MCF 10A (cell line): ENCODE data around the gene NWD2. TPM values are rescaled to one million over a fixed set of nuclear protein-coding genes. Genes with fewer than 3 reads are reported as not detected.

Experiments
- BruUV-seq: library from RNA; stranded (reverse); fragments of 400-500 nt; replicated peaks from 2 replicates; lab custom pipeline; 2021; lab: Mats Ljungman, UMichigan
- CTCF ChIA-PET: fragments of 300-600 bp; sonication (Branson Sonifier 250); formaldehyde crosslinking; extraction: SDS; loops from one replicate; lab custom pipeline; 2021; ENCODE audit warnings: antibody characterized with exemption, inconsistent platforms; lab: Yijun Ruan, JAX
- POLR2A ChIA-PET: fragments of 300-600, 350-650 bp; sonication (Branson Sonifier 250); formaldehyde crosslinking; extraction: SDS; loops from one replicate; lab custom pipeline; 2020; ENCODE audit warnings: antibody characterized with exemption, inconsistent platforms; lab: Yijun Ruan, JAX
- DNase-seq: peaks from one replicate; pipeline ENCODE4 v3.0.0-alpha.2; 2018; ENCODE audit not compliant: unreplicated experiment
- H3K27ac Mint-ChIP-seq: one replicate; pipeline ENCODE4 v1.8.0; 2022; ENCODE audit warnings: mild to moderate bottlenecking, low read depth, mixed read lengths; ENCODE audit not compliant: unreplicated experiment
- H3K27me3 Mint-ChIP-seq: one replicate; pipeline ENCODE4 v1.8.0; 2022; ENCODE audit warnings: mixed read lengths; ENCODE audit not compliant: insufficient read depth, unreplicated experiment
- H3K36me3 Mint-ChIP-seq: one replicate; pipeline ENCODE4 v1.8.0; 2022; ENCODE audit warnings: mild to moderate bottlenecking, moderate library complexity, mixed read lengths; ENCODE audit not compliant: insufficient read depth, unreplicated experiment
- H3K4me1 Mint-ChIP-seq: one replicate; pipeline ENCODE4 v1.8.0; 2022; ENCODE audit warnings: mixed read lengths; ENCODE audit not compliant: insufficient read depth, unreplicated experiment
- H3K4me3 Mint-ChIP-seq: one replicate; pipeline ENCODE4 v1.8.0; 2022; ENCODE audit warnings: mild to moderate bottlenecking, moderate library complexity, mixed read lengths; ENCODE audit not compliant: unreplicated experiment
- H3K9me3 Mint-ChIP-seq: one replicate; pipeline ENCODE4 v1.8.0; 2022; ENCODE audit warnings: mixed read lengths; ENCODE audit not compliant: unreplicated experiment
- intact Hi-C: fragments of 100-400 bp; cut with micrococcal nuclease; formaldehyde crosslinking; loops from 2 replicates; pipeline ENCODE4 v1.14.1; 2022
- total RNA-seq: library from RNA; stranded (reverse); gene quantifications from 2 replicates; pipeline ENCODE4 v1.2.3, GENCODE V29; 2022
- TF ChIP-seq, protein P1 (sequence below): fragments of 200-600 bp; IDR thresholded peaks from one replicate; pipeline ENCODE4 v1.8.0; 2022; ENCODE audit warnings: antibody characterized with exemption, mild to moderate bottlenecking; ENCODE audit not compliant: unreplicated experiment

NWD2 gene
- total RNA-seq, 1 experiment from 2014 or later, result not detected

DNA sequence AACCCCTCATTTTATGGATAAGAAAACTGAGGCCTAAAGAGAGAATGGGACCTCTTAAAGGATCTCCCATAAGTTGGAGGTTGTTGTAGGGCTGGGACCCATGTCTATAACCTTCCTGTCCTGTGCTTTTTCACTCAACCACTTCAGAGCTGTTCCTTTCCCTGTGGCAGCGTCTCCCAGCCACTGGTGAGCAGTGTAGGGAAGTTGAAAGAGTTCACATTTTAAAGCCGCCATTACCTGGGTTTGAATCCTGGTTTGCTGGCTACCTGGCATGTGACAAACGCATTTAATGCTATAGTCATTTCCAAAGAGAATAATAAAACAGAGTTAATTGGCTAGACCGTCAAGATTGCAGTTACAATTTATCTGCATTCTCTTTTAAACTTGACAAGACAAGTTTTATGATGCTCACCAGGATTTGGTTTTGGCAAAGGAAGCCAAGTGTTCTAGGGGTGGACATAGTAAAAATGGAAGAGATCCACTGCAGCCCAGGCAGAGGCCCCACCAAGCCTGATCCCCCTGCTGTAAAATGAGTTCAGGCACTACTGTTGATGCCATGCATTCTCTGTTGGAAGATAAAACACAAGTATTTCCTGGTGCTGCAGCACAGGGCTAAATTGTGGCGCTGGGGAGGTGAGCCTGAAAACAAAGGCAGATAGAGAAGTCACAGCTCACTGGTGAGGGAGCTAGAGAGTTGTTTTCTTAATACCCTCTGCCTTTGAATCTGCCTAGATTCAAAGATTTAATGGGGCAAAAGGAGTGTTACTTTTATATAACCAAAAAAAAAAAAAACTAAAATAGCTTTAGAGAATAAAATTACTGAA is 218.7 kb downstream of the NWD2 start:
- H3K36me3 Mint-ChIP-seq, result no peaks in the 10 kb centered on the region
- intact Hi-C loops, result no loop called here
- H3K27me3 Mint-ChIP-seq, result no peaks in the 10 kb centered on the region
- H3K27ac Mint-ChIP-seq, result no peak overlapping the region
- no peaks in the 10 kb centered on the region for H3K4me1 Mint-ChIP-seq
- TF ChIP-seq, protein P1, sequence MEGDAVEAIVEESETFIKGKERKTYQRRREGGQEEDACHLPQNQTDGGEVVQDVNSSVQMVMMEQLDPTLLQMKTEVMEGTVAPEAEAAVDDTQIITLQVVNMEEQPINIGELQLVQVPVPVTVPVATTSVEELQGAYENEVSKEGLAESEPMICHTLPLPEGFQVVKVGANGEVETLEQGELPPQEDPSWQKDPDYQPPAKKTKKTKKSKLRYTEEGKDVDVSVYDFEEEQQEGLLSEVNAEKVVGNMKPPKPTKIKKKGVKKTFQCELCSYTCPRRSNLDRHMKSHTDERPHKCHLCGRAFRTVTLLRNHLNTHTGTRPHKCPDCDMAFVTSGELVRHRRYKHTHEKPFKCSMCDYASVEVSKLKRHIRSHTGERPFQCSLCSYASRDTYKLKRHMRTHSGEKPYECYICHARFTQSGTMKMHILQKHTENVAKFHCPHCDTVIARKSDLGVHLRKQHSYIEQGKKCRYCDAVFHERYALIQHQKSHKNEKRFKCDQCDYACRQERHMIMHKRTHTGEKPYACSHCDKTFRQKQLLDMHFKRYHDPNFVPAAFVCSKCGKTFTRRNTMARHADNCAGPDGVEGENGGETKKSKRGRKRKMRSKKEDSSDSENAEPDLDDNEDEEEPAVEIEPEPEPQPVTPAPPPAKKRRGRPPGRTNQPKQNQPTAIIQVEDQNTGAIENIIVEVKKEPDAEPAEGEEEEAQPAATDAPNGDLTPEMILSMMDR, result no peak
- H3K9me3 Mint-ChIP-seq, result no peaks in the 10 kb centered on the region
- DNase-seq, result no peak
- BruUV-seq, result no TSS peak
- ChIA-PET CTCF (interaction anchor here (0.7 to 2.4 kb wide), 4 partner anchors 10 to 1204 kb away, joined by 3 to 8 read pairs (median 4); no protein-coding TSS in a partner anchor), POLR2A (no interaction called here)
- H3K4me3 Mint-ChIP-seq, result no peak overlapping the region

DNA sequence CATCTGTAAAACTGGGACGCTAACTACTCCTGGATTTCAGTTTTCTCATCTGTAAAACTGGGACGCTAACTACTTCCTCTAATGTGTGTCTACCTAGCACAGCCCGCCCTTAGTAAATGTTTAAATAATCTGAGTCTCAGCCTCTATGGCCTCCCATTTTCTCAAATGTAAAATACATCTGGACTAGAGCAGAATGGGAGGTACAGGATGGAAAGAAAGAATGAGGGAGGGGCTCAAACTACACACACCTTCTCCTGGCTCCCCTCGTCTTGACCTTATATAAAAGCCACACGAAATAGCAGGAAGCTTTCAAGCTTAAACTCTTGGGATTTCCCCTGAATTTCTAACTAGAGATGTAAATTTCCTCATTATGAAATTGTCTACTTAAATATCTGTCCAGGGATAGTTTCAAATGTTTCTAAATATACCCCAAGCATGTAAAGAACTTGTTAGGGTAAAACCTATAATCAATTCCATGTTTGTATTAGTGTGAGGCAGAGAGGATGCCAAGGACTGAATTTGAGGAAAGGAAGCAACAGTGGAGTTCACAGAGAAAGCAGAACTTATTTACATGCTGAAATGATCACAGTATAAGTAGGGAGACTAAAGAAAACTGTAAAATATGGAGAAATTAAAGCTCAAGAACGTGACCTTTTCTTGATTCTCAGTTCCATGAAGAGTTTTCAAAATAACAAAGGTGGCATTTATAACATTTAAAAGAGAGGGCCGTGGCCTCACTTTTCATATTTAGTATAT is 220.0 kb downstream of the NWD2 start:
- BruUV-seq, result no TSS peak
- no peaks in the 10 kb centered on the region for H3K4me1 Mint-ChIP-seq
- peaks cover 4% of the 10 kb centered on the region for H3K27me3 Mint-ChIP-seq
- POLR2A ChIA-PET, result interaction anchor here (0.5 to 0.8 kb wide), 2 partner anchors 341 to 683 kb away, joined by 3 read pairs; no protein-coding TSS in a partner anchor
- no peak overlapping the region for H3K4me3 Mint-ChIP-seq
- no peaks in the 10 kb centered on the region for H3K9me3 Mint-ChIP-seq
- TF ChIP-seq, protein P1, result no peak
- H3K27ac Mint-ChIP-seq, result no peak overlapping the region
- H3K36me3 Mint-ChIP-seq, result no peaks in the 10 kb centered on the region
- CTCF ChIA-PET, result interaction anchor here (0.7 to 2.4 kb wide), 3 partner anchors 12 to 1206 kb away, joined by 3 to 8 read pairs (median 4); no protein-coding TSS in a partner anchor
- no peak for DNase-seq
- intact Hi-C loops, result no loop called here

- Mint-ChIP-seq H3K36me3 (no peaks in the 10 kb centered on the region), H3K9me3 (no peaks in the 10 kb centered on the region), H3K27me3 (peaks cover 12% of the 10 kb centered on the region), H3K27ac (no peak overlapping the region), H3K4me3 (no peak overlapping the region), H3K4me1 (no peaks in the 10 kb centered on the region)
- intact Hi-C loops, result no loop called here
- no TSS peak for BruUV-seq
- ChIA-PET CTCF (interaction anchor here (2.4 kb wide), 1 partner anchor 12 kb away, joined by 8 read pairs; no protein-coding TSS in a partner anchor), POLR2A (no interaction called here)
- TF ChIP-seq, protein P1, result no peak
- no peak for DNase-seq
Observed at GRCh38 chr4:37465296-37465695, 220.8 kb downstream of the NWD2 start.

GRCh38 chr4:37465845-37466244 is 221.3 kb downstream of the NWD2 start:
- no peak for DNase-seq
- ChIA-PET POLR2A (no interaction called here), CTCF (interaction anchor here (0.5 to 2.4 kb wide), 2 partner anchors 13 to 22 kb away, joined by 3 to 8 read pairs; no protein-coding TSS in a partner anchor)
- Mint-ChIP-seq H3K9me3 (no peaks in the 10 kb centered on the region), H3K4me1 (no peaks in the 10 kb centered on the region), H3K4me3 (no peak overlapping the region), H3K36me3 (no peaks in the 10 kb centered on the region), H3K27ac (no peak overlapping the region), H3K27me3 (peaks cover 14% of the 10 kb centered on the region)
- intact Hi-C loops, result no loop called here
- no TSS peak for BruUV-seq
- TF ChIP-seq, protein P1, result no peak
